HEK293 (cell line): ENCODE measurements around the gene ZNF606.

Experiments used
- CTCF ChIA-PET: fragments of 350-600 bp; formaldehyde crosslinking; extraction: SDS; loops from one replicate; lab custom pipeline; 2021; ENCODE audit warnings: antibody characterized with exemption; lab: Yijun Ruan, JAX
- POLR2A ChIA-PET: fragments of 300-600 bp; formaldehyde crosslinking; extraction: SDS; loops from one replicate; lab custom pipeline; 2020; ENCODE audit warnings: antibody characterized with exemption, inconsistent platforms; lab: Yijun Ruan, JAX
- H3K27ac ChIP-seq: fragments of 200-500 bp; sonication (Bioruptor generic); 2 replicates; pipeline ENCODE4 v1.5.1; 2014; ENCODE audit warnings: low read depth, low read length, control low read depth, inconsistent platforms; ENCODE audit errors: extremely low read depth
- H3K36me3 ChIP-seq, 2 experiments: fragments of 200-500 bp in 1 of 2; sonication (Bioruptor generic) in 1 of 2; 1 replicate in 1 of 2; 2 replicates in 1 of 2; pipeline ENCODE4 v1.5.1; 2014 to 2017; ENCODE audit warnings: inconsistent platforms in 2 of 2, low read length in 2 of 2; ENCODE audit not compliant: control insufficient read depth in 2 of 2, insufficient read depth in 1 of 2
- H3K4me1 ChIP-seq: fragments of 200-500 bp; sonication (Bioruptor generic); 2 replicates; pipeline ENCODE4 v1.5.1; 2014; ENCODE audit warnings: mild to moderate bottlenecking, low read length, inconsistent platforms; ENCODE audit not compliant: control insufficient read depth, insufficient read depth
- H3K4me3 ChIP-seq: 2 replicates; pipeline ENCODE4 v1.5.1; 2011; ENCODE audit warnings: low read depth, mild to moderate bottlenecking, control low read depth, low read length, moderate library complexity
- H3K9me3 ChIP-seq: fragments of 200-500 bp; sonication (Bioruptor generic); 2 replicates; pipeline ENCODE4 v1.5.1; 2014; ENCODE audit warnings: low read depth, low read length, inconsistent platforms; ENCODE audit not compliant: control insufficient read depth, insufficient read depth
- EGR2 ChIP-seq: fragments of 450-650 bp; formaldehyde crosslinking; IDR thresholded peaks from 2 replicates; pipeline ENCODE4 v1.5.1; 2016; ENCODE audit warnings: low read depth, missing biosample characterization, missing genetic modification characterization
- GLIS2 ChIP-seq: fragments of 450-650 bp; formaldehyde crosslinking; IDR thresholded peaks from 2 replicates; pipeline ENCODE4 v1.5.1; 2016; ENCODE audit warnings: missing biosample characterization, missing genetic modification characterization
- HOXC10 ChIP-seq: sonication (generic); formaldehyde crosslinking; IDR thresholded peaks from 2 replicates; pipeline ENCODE4 v1.8.1; 2023; ENCODE audit warnings: mild to moderate bottlenecking, missing genetic modification reagents
- KLF10 ChIP-seq: fragments of 450-650 bp; IDR thresholded peaks from 2 replicates; pipeline ENCODE4 v1.5.1; 2018; ENCODE audit warnings: missing biosample characterization, mild to moderate bottlenecking, missing genetic modification characterization
- KLF7 ChIP-seq: fragments of 450-650 bp; formaldehyde crosslinking; IDR thresholded peaks from 2 replicates; pipeline ENCODE4 v1.5.1; 2016; ENCODE audit warnings: missing biosample characterization, missing genetic modification characterization, borderline replicate concordance
- OSR2 ChIP-seq: fragments of 450-650 bp; formaldehyde crosslinking; IDR thresholded peaks from 2 replicates; pipeline ENCODE4 v1.5.1; 2016; ENCODE audit warnings: missing biosample characterization, missing genetic modification characterization
- PBX3 ChIP-seq: sonication (generic); formaldehyde crosslinking; IDR thresholded peaks from 2 replicates; pipeline ENCODE4 v1.8.1; 2022; ENCODE audit warnings: mild to moderate bottlenecking, moderate library complexity, missing genetic modification reagents
- REPIN1 ChIP-seq: fragments of 450-650 bp; formaldehyde crosslinking; IDR thresholded peaks from 2 replicates; pipeline ENCODE4 v1.5.1; 2017; ENCODE audit warnings: missing biosample characterization, missing genetic modification characterization, low read depth
- REST ChIP-seq: fragments of 450-650 bp; formaldehyde crosslinking; IDR thresholded peaks from 2 replicates; pipeline ENCODE4 v1.5.1; 2016; ENCODE audit warnings: missing biosample characterization, missing genetic modification characterization
- SETDB1 ChIP-seq: IDR thresholded peaks from one replicate; pipeline ENCODE4 v1.6.1; 2017; ENCODE audit warnings: mild to moderate bottlenecking, low read length, moderate library complexity, mixed read lengths; ENCODE audit not compliant: insufficient read length
- SP2 ChIP-seq: fragments of 450-650 bp; formaldehyde crosslinking; IDR thresholded peaks from 2 replicates; pipeline ENCODE4 v1.5.1; 2016; ENCODE audit warnings: missing biosample characterization, missing genetic modification characterization
- ZBTB44 ChIP-seq: fragments of 450-650 bp; IDR thresholded peaks from 2 replicates; pipeline ENCODE4 v1.5.1; 2018; ENCODE audit warnings: missing biosample characterization, mild to moderate bottlenecking, missing genetic modification characterization
- ZBTB48 ChIP-seq: fragments of 450-650 bp; formaldehyde crosslinking; IDR thresholded peaks from 2 replicates; pipeline ENCODE4 v1.5.1; 2016; ENCODE audit warnings: missing biosample characterization, missing genetic modification characterization
- ZIC2 ChIP-seq: fragments of 450-650 bp; formaldehyde crosslinking; IDR thresholded peaks from 2 replicates; pipeline ENCODE4 v1.5.1; 2016; ENCODE audit warnings: missing biosample characterization, missing genetic modification characterization
- ZNF121 ChIP-seq: fragments of 450-650 bp; formaldehyde crosslinking; IDR thresholded peaks from 2 replicates; pipeline ENCODE4 v1.5.1; 2016; ENCODE audit warnings: missing biosample characterization, missing genetic modification characterization
- ZNF184 ChIP-seq: fragments of 450-650 bp; IDR thresholded peaks from 2 replicates; pipeline ENCODE4 v1.5.1; 2018; ENCODE audit warnings: missing biosample characterization, mild to moderate bottlenecking, missing genetic modification characterization
- ZNF202 ChIP-seq: fragments of 450-650 bp; formaldehyde crosslinking; IDR thresholded peaks from 2 replicates; pipeline ENCODE4 v1.5.1; 2016; ENCODE audit warnings: missing biosample characterization, missing genetic modification characterization, borderline replicate concordance
- ZNF266 ChIP-seq: fragments of 450-650 bp; formaldehyde crosslinking; IDR thresholded peaks from 2 replicates; pipeline ENCODE4 v1.5.1; 2016; ENCODE audit warnings: missing biosample characterization, missing genetic modification characterization, low read depth
- ZNF341 ChIP-seq: fragments of 450-650 bp; formaldehyde crosslinking; IDR thresholded peaks from 2 replicates; pipeline ENCODE4; 2016; ENCODE audit warnings: low read depth, missing biosample characterization, missing genetic modification characterization
- ZNF416 ChIP-seq: fragments of 450-650 bp; formaldehyde crosslinking; IDR thresholded peaks from 2 replicates; pipeline ENCODE4 v1.5.1; 2016; ENCODE audit warnings: missing biosample characterization, missing genetic modification characterization
- ZNF510 ChIP-seq: fragments of 450-650 bp; formaldehyde crosslinking; IDR thresholded peaks from 2 replicates; pipeline ENCODE4 v1.5.1; 2018; ENCODE audit warnings: mild to moderate bottlenecking, missing genetic modification characterization, missing biosample characterization; ENCODE audit not compliant: insufficient replicate concordance
- ZNF580 ChIP-seq: fragments of 450-650 bp; formaldehyde crosslinking; IDR thresholded peaks from 2 replicates; pipeline ENCODE4 v1.5.1; 2016; ENCODE audit warnings: missing biosample characterization, missing genetic modification characterization
- ZNF596 ChIP-seq: fragments of 450-650 bp; IDR thresholded peaks from 2 replicates; pipeline ENCODE4 v1.5.0; 2018; ENCODE audit warnings: missing biosample characterization, mild to moderate bottlenecking, missing genetic modification characterization, moderate library complexity
- ZNF610 ChIP-seq: fragments of 450-650 bp; formaldehyde crosslinking; IDR thresholded peaks from 2 replicates; pipeline ENCODE4 v1.5.1; 2016; ENCODE audit warnings: missing biosample characterization, missing genetic modification characterization, borderline replicate concordance
- ZNF704 ChIP-seq: fragments of 450-650 bp; formaldehyde crosslinking; IDR thresholded peaks from 2 replicates; pipeline ENCODE4 v1.5.1; 2016; ENCODE audit warnings: missing biosample characterization, missing genetic modification characterization
- ZNF707 ChIP-seq: fragments of 450-650 bp; formaldehyde crosslinking; IDR thresholded peaks from 2 replicates; pipeline ENCODE4 v1.5.1; 2016; ENCODE audit warnings: missing biosample characterization, missing genetic modification characterization
- ZNF747 ChIP-seq: fragments of 450-650 bp; formaldehyde crosslinking; IDR thresholded peaks from 2 replicates; pipeline ENCODE4 v1.5.1; 2016; ENCODE audit warnings: missing biosample characterization, missing genetic modification characterization
- ZNF792 ChIP-seq: fragments of 450-650 bp; formaldehyde crosslinking; IDR thresholded peaks from 2 replicates; pipeline ENCODE4 v1.5.1; 2016; ENCODE audit warnings: missing biosample characterization, missing genetic modification characterization
- ZSCAN16 ChIP-seq: fragments of 450-650 bp; formaldehyde crosslinking; IDR thresholded peaks from 2 replicates; pipeline ENCODE4 v1.5.1; 2016; ENCODE audit warnings: missing biosample characterization, missing genetic modification characterization
- ZSCAN23 ChIP-seq: fragments of 450-650 bp; formaldehyde crosslinking; IDR thresholded peaks from 2 replicates; pipeline ENCODE4 v1.5.1; 2016; ENCODE audit warnings: missing biosample characterization, missing genetic modification characterization

The ZNF606 gene

GRCh38 chr19:58002384-58003173 lies at the start of gene ZNF606:
ZNF606 (minus strand) TSS chr19:58002820; CDS start chr19:58001319, 1,501 bp downstream.
- ChIA-PET POLR2A (interaction anchor here (0.5 to 2.0 kb wide), 20 partner anchors 8 to 613 kb away, joined by 3 to 12 read pairs (median 3); partner anchors contain the start of genes ZBTB45, ZNF135, ZNF274 and ZNF417), CTCF (interaction anchor here (0.7 to 0.9 kb wide), 4 partner anchors 15 to 635 kb away, joined by 3 to 5 read pairs (median 4); no protein-coding TSS in a partner anchor)
- peak within 1 kb of the TSS; percentile 99 for H3K4me3 ChIP-seq
- H3K36me3 ChIP-seq: peaks cover 41 to 72% of the 10 kb centered on the region in 2 experiments
- H3K27ac ChIP-seq: peak within 1 kb of the TSS; percentile 83
- peaks cover 16% of the 10 kb centered on the region for H3K9me3 ChIP-seq
- H3K4me1 ChIP-seq: peaks cover 4% of the 10 kb centered on the region
- TF ChIP-seq ZNF596 (tag by site-specific recombination) (no peak), SETDB1 (peak; percentile 40), ZNF266 (tag by site-specific recombination) (no peak), GLIS2 (peak; percentile 58), ZNF416 (no peak), ZNF580 (tag by site-specific recombination) (peak; percentile 74; the same call in 1 of the 2 replicates), ZNF792 (tag by site-specific recombination) (no peak), ZNF341 (tag by site-specific recombination) (no peak), ZNF202 (tag by site-specific recombination) (no peak), ZBTB44 (tag by site-specific recombination) (no peak), KLF10 (tag by site-specific recombination) (no peak), ZBTB48 (tag by site-specific recombination) (no peak), ZNF747 (tag by site-specific recombination) (no peak), ZNF184 (no peak), PBX3 (CRISPR knock-in tag) (no peak), SP2 (tag by site-specific recombination) (peak; percentile 48), REPIN1 (tag by site-specific recombination) (no peak), ZSCAN16 (no peak), REST (tag by site-specific recombination) (no peak), ZNF610 (tag by site-specific recombination) (peak; percentile 60; the same call in 1 of the 2 replicates), HOXC10 (CRISPR knock-in tag) (peak; percentile 94; the same call in 1 of the 2 replicates), OSR2 (tag by site-specific recombination) (no peak), ZNF704 (tag by site-specific recombination) (no peak), ZNF510 (no peak), ZSCAN23 (tag by site-specific recombination) (no peak), ZIC2 (no peak), ZNF121 (tag by site-specific recombination) (peak; percentile 44), KLF7 (peak; percentile 89; the same call in 1 of the 2 replicates), ZNF707 (tag by site-specific recombination) (no peak), EGR2 (tag by site-specific recombination) (no peak)
